GM12875 (cell line): ENCODE measurements around the gene CSF2.

Experiments used
- H3K4me3 ChIP-seq: one replicate; pipeline ENCODE4 v1.5.1; 2011; ENCODE audit warnings: low read depth, low read length, control low read depth
- CTCF ChIP-seq: IDR thresholded peaks from 2 replicates; pipeline ENCODE4 v1.5.1; 2011; ENCODE audit warnings: low read depth, mild to moderate bottlenecking, control low read depth, inconsistent platforms, low read length, moderate library complexity, borderline replicate concordance; ENCODE audit not compliant: insufficient read depth

Gene CSF2

GRCh38 chr5:132098151-132098594 lies 24.6 kb downstream of the CSF2 start:
- no peak overlapping the region for H3K4me3 ChIP-seq
- no peak for TF ChIP-seq CTCF

- H3K4me3 ChIP-seq = no peak overlapping the region
- TF ChIP-seq CTCF = no peak
These were observed 25.0 kb downstream of the CSF2 start for GRCh38 chr5:132098621-132099020.

- H3K4me3 ChIP-seq = no peak overlapping the region
- no peak for TF ChIP-seq CTCF
These were observed 25.6 kb downstream of the CSF2 start for GRCh38 chr5:132099076-132099748.

- no peak for TF ChIP-seq CTCF
- H3K4me3 ChIP-seq = no peak overlapping the region
These were observed 26.3 kb downstream of the CSF2 start for GRCh38 chr5:132099905-132100304.

- H3K4me3 ChIP-seq = no peak overlapping the region
- TF ChIP-seq CTCF = no peak
These were observed 27.2 kb downstream of the CSF2 start for GRCh38 chr5:132100672-132101261.

- TF ChIP-seq CTCF = no peak
- no peak overlapping the region for H3K4me3 ChIP-seq
These were observed 27.8 kb downstream of the CSF2 start for GRCh38 chr5:132101385-132101880.

- TF ChIP-seq CTCF = no peak
- no peak overlapping the region for H3K4me3 ChIP-seq
These were observed 28.6 kb downstream of the CSF2 start for GRCh38 chr5:132102101-132102701.
